Neural progenitor cell (in vitro differentiated cells): ENCODE results near the gene XG.

Experiments
- EZH2 ChIP-seq: fragments of 200-600 bp; sonication (generic); IDR thresholded peaks from 2 replicates; pipeline ENCODE4 v1.6.1; 2017; ENCODE audit warnings: antibody characterized with exemption, mild to moderate bottlenecking, moderate library complexity
- TF ChIP-seq, protein P1 (sequence below): fragments of 200-600 bp; sonication (generic); IDR thresholded peaks from 2 replicates; pipeline ENCODE4 v1.5.1; 2017; ENCODE audit warnings: antibody characterized with exemption, mild to moderate bottlenecking

DNA sequence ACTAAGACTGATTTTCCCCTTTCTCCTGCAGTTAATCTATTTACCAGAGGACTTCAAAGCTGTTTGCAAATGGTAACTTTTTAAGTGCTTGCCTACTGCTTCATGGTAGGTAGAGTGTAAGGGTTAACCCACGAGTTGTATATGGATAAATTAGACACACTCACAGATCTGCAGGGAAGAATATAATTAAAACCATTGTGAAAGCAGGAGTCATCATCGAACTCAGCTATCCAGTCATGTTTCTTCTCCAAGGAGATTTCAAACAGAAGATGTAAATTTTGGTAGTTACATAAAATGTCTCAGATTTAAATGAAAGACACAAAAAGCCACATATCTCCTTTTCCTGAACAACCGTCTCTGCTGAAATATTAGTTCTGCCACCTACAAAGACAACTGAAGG is 549 bp upstream of the XG start:
- TF ChIP-seq, protein P1, sequence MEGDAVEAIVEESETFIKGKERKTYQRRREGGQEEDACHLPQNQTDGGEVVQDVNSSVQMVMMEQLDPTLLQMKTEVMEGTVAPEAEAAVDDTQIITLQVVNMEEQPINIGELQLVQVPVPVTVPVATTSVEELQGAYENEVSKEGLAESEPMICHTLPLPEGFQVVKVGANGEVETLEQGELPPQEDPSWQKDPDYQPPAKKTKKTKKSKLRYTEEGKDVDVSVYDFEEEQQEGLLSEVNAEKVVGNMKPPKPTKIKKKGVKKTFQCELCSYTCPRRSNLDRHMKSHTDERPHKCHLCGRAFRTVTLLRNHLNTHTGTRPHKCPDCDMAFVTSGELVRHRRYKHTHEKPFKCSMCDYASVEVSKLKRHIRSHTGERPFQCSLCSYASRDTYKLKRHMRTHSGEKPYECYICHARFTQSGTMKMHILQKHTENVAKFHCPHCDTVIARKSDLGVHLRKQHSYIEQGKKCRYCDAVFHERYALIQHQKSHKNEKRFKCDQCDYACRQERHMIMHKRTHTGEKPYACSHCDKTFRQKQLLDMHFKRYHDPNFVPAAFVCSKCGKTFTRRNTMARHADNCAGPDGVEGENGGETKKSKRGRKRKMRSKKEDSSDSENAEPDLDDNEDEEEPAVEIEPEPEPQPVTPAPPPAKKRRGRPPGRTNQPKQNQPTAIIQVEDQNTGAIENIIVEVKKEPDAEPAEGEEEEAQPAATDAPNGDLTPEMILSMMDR = no peak
- no peak for TF ChIP-seq EZH2
